Heart left ventricle (tissue), 13 donors: Measurements from ENCODE around the gene METTL21C.

ENCODE experiments used
- POLR2A ChIP-seq, 2 donors: fragments of 450-650 bp; IDR thresholded peaks; one replicate each; pipeline ENCODE4 v1.6.1; 2017; ENCODE audit warnings: antibody characterized with exemption in 2 of 2, mild to moderate bottlenecking in 2 of 2, moderate library complexity in 2 of 2
- TF ChIP-seq, protein P1 (sequence below), 12 donors: fragments of 200-600 bp; sonication (generic) in 4 of 12; IDR thresholded peaks; one replicate each; pipeline versions ENCODE4 v1.5.0 to v1.8.0; 2018 to 2022; ENCODE audit warnings: antibody characterized with exemption in 12 of 12, mild to moderate bottlenecking in 5 of 12
- donor health status: ischemic (EF 13 %, LVEDD 7.1; RV severe dilation, severe dysfunction).
- donor health status: DM: no; HTN: yes; CAD: no.
- donor health status: DM: no; HTN: no; CAD: no.
- donor health status: ischemic (EF 25% LVEDD 6.9; RV normal size, moderate dysfunction).
- donor health status: ischemic (EF 25% LVEDD 5.7; RV mildly dilated, moderate dysfunction).
- donor health status: ischemic (EF 35%, LVEDD 5.7; RV mildly dilated, moderate dysfunction).
- donor health status: nonischemic (EF 11% LVEDD 7.7; RV severe dilation, severe dysfunction).
- donor health status: DM: yes; HTN: yes; CAD: no.
- donor health status: PGD.
- donor health status: ischemic (EF 29% LVEDD 5.4; RV normal size, mild dysfunction).
- donor health status: nonischemic (EF 23%, LVEDD 6.1; RV moderate dilation, normal function).

DNA sequence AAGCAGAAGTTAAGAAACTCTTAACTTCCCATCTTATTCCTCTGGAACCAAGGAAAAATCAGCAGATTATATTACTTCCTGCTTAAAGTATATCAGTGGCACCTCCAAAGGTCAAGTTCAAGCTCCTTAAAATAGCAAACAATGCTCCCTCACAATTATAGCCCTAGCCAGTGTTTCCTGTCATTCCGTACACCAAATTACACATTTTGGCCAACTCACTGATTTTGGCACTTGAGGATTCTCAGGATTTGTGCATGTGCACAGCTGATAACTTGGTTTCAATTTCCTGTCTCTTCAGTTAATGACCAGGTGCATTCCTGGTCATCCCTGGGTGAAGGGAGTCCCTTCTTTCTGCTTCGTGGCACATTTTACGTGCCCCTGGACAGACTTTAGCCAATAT lies 56.1 kb downstream of the METTL21C start:
- TF ChIP-seq POLR2A (IDR thresholded peaks at IDR 0.05) = no peak
- TF ChIP-seq, protein P1, sequence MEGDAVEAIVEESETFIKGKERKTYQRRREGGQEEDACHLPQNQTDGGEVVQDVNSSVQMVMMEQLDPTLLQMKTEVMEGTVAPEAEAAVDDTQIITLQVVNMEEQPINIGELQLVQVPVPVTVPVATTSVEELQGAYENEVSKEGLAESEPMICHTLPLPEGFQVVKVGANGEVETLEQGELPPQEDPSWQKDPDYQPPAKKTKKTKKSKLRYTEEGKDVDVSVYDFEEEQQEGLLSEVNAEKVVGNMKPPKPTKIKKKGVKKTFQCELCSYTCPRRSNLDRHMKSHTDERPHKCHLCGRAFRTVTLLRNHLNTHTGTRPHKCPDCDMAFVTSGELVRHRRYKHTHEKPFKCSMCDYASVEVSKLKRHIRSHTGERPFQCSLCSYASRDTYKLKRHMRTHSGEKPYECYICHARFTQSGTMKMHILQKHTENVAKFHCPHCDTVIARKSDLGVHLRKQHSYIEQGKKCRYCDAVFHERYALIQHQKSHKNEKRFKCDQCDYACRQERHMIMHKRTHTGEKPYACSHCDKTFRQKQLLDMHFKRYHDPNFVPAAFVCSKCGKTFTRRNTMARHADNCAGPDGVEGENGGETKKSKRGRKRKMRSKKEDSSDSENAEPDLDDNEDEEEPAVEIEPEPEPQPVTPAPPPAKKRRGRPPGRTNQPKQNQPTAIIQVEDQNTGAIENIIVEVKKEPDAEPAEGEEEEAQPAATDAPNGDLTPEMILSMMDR (IDR thresholded peaks at IDR 0.05) = no peak
